Measurements from ENCODE around the gene CYRIA. TPM values are rescaled to one million over a fixed set of nuclear protein-coding genes. Genes with fewer than 3 reads are reported as not detected.

The CYRIA gene
- total RNA-seq, 4 donors from 2014 or later: 3.3 to 5.7 (median 4.9) TPM

- peaks cover 0 to 3% (median 0%) of the 10 kb centered on the region in 3 donors for H3K36me3 ChIP-seq
- no peak for TF ChIP-seq CTCF (IDR thresholded peaks at IDR 0.05)
- no peak for TF ChIP-seq EP300 (IDR thresholded peaks at IDR 0.05)
- TF ChIP-seq POLR2A (IDR thresholded peaks at IDR 0.05): no peak
- peaks cover 0 to 31% (median 19%) of the 10 kb centered on the region in 4 donors for H3K4me1 ChIP-seq
- H3K27me3 ChIP-seq: no peaks in the 10 kb centered on the region
- no peak overlapping the region for H3K27ac ChIP-seq
- no peak overlapping the region for H3K4me3 ChIP-seq
- no peak for DNase-seq (ENCODE audit: low spot score in 2 of 2)
- H3K9me3 ChIP-seq: no peaks in the 10 kb centered on the region
- WGBS, 2 donors: 97% methylated on average over 2 of the region's 2 CpGs
Observed at GRCh38 chr2:16620590-16620989, 45.0 kb downstream of the CYRIA start.

- Histone ChIP-seq H3K36me3 (peaks cover 0 to 3% (median 0%) of the 10 kb centered on the region in 3 donors), H3K4me1 (peaks cover 0 to 22% (median 14%) of the 10 kb centered on the region in 4 donors)
Observed at GRCh38 chr2:16619576-16620245, 45.9 kb downstream of the CYRIA start.

GRCh38 chr2:16617282-16618266 is 48.1 kb downstream of the CYRIA start:
- Histone ChIP-seq H3K27ac (peak overlapping the region in 1 of 4 donors; percentile 40), H3K36me3 (peaks cover 0 to 3% (median 0%) of the 10 kb centered on the region in 3 donors), H3K27me3 (no peaks in the 10 kb centered on the region), H3K4me3 (no peak overlapping the region), H3K4me1 (peaks cover 0 to 24% (median 2%) of the 10 kb centered on the region in 4 donors), H3K9me3 (no peaks in the 10 kb centered on the region)
- DNase-seq (ENCODE audit: low spot score in 2 of 2): no peak
- TF ChIP-seq POLR2A (IDR thresholded peaks at IDR 0.05) (no peak), CTCF (IDR thresholded peaks at IDR 0.05) (peak in 4 of 5 experiments; percentile 12 to 44 (median 35))
- WGBS, 2 donors: 82 to 85% methylated on average over 8 of the region's 8 CpGs

More at GRCh38 chr2:16619576-16620245, 45.9 kb downstream of the CYRIA start:
- H3K9me3 ChIP-seq: no peaks in the 10 kb centered on the region
- H3K27me3 ChIP-seq: no peaks in the 10 kb centered on the region
- 93 to 96% methylated on average over 5 of the region's 5 CpGs for whole genome bisulfite sequencing, 2 donors
- no peak for DNase-seq (ENCODE audit: low spot score in 2 of 2)
- H3K4me3 ChIP-seq: no peak overlapping the region
- TF ChIP-seq EP300 (IDR thresholded peaks at IDR 0.05) (no peak), CTCF (IDR thresholded peaks at IDR 0.05) (no peak), POLR2A (IDR thresholded peaks at IDR 0.05) (no peak)
- H3K27ac ChIP-seq: no peak overlapping the region
